Body of pancreas (tissue), 4 donors: ENCODE measurements around the gene SIL1. TPM values are rescaled to one million over a fixed set of nuclear protein-coding genes. Genes with fewer than 3 reads are reported as not detected.

Experiments
- ATAC-seq: fragments of 150-250 bp; one replicate; pipeline ENCODE4 v1.9.1; 2016
- DNase-seq, 4 donors: peaks; one replicate each; pipeline ENCODE4 v3.0.0-alpha.2; 2019
- H3K27ac ChIP-seq, 4 donors: fragments of 200-600 bp; sonication (generic); 1 replicate in 3 of 4; 2 replicates in 1 of 4; pipeline versions ENCODE4 v1.5.1 to v1.6.1; 2016 to 2019; ENCODE audit warnings: mild to moderate bottlenecking in 1 of 4, mixed read lengths in 1 of 4, moderate library complexity in 1 of 4
- H3K27me3 ChIP-seq, 2 donors: fragments of 200-600 bp; sonication (generic); one replicate each; pipeline ENCODE4 v1.6.0; 2016; ENCODE audit warnings: mild to moderate bottlenecking in 1 of 2
- H3K36me3 ChIP-seq, 2 donors: fragments of 200-600 bp; sonication (generic); replicated peaks in 1 of 2; 2 replicates each; pipeline ENCODE4 v1.5.1; 2016; ENCODE audit warnings: low read depth in 2 of 2; ENCODE audit not compliant: insufficient read depth in 1 of 2
- H3K4me1 ChIP-seq: fragments of 200-600 bp; sonication (generic); one replicate; pipeline ENCODE4 v1.6.0; 2016
- H3K4me3 ChIP-seq, 2 donors: fragments of 200-600 bp; sonication (generic); 1 replicate in 1 of 2; 2 replicates in 1 of 2; pipeline ENCODE4 v1.5.1; 2016 to 2019
- H3K9me3 ChIP-seq, 3 donors: fragments of 200-600 bp; sonication (generic); 1 replicate in 2 of 3; 2 replicates in 1 of 3; pipeline ENCODE4 v1.5.1; 2016
- CTCF ChIP-seq, 7 experiments: fragments of 450-650 bp in 4 of 7; fragments of 200-600 bp in 3 of 7; sonication (generic) in 3 of 7; IDR thresholded peaks; one replicate each; pipeline ENCODE4 v1.5.1; 2016 to 2019; ENCODE audit warnings: antibody characterized with exemption in 7 of 7
- POLR2A ChIP-seq, 3 donors: fragments of 450-650 bp; IDR thresholded peaks; one replicate each; pipeline ENCODE4 v1.6.1; 2016; ENCODE audit warnings: antibody characterized with exemption in 3 of 3, mild to moderate bottlenecking in 2 of 3
- WGBS, 2 donors: methylation state at CpG; one replicate each; pipeline ENCODE4 v1.1.5; 2017; 5-methylcytosine and 5-hydroxymethylcytosine counted together
- intact Hi-C: fragments of 100-400 bp; cut with DNase I; formaldehyde crosslinking; loops from one replicate; pipeline ENCODE4 v1.15.1; 2023
- total RNA-seq, 2 donors: library from RNA; depleted of rRNA; stranded (reverse); fragments of >200 nt; gene quantifications; one replicate each; pipeline ENCODE4 v1.1.0, GENCODE V29; 2016

Gene SIL1
- total RNA-seq, 2 donors from 2014 or later: 57.6 to 124 TPM

- H3K36me3 ChIP-seq: no peaks in the 10 kb centered on the region
- H3K9me3 ChIP-seq: no peaks in the 10 kb centered on the region
- no peak for ATAC-seq
- H3K27ac ChIP-seq: no peak overlapping the region
- intact Hi-C loops: no loop called here
- no peaks in the 10 kb centered on the region for H3K4me1 ChIP-seq
- WGBS, 2 donors: 83 to 97% methylated on average over 1 of the region's 1 CpG
- no peak for TF ChIP-seq CTCF (IDR thresholded peaks at IDR 0.05)
- TF ChIP-seq POLR2A (IDR thresholded peaks at IDR 0.05): no peak
- DNase-seq: no peak
- H3K27me3 ChIP-seq: no peaks in the 10 kb centered on the region
- no peak overlapping the region for H3K4me3 ChIP-seq
These were observed 198.5 kb downstream of the SIL1 start for GRCh38 chr5:138999674-139000073.

- H3K27me3 ChIP-seq: no peaks in the 10 kb centered on the region
- ATAC-seq: no peak
- no peaks in the 10 kb centered on the region for H3K4me1 ChIP-seq
- H3K9me3 ChIP-seq: no peaks in the 10 kb centered on the region
- H3K36me3 ChIP-seq: no peaks in the 10 kb centered on the region
- no peak overlapping the region for H3K27ac ChIP-seq
- TF ChIP-seq CTCF (IDR thresholded peaks at IDR 0.05): no peak
- no peak for TF ChIP-seq POLR2A (IDR thresholded peaks at IDR 0.05)
- intact Hi-C loops: no loop called here
- DNase-seq: no peak
- WGBS, 2 donors: 94 to 100% methylated on average over 1 of the region's 1 CpG
- H3K4me3 ChIP-seq: no peak overlapping the region
These were observed 199.6 kb downstream of the SIL1 start for GRCh38 chr5:138998521-138998920.

- H3K4me1 ChIP-seq: no peaks in the 10 kb centered on the region
- H3K4me3 ChIP-seq: no peak overlapping the region
- DNase-seq: no peak
- ATAC-seq: no peak
- no peak overlapping the region for H3K27ac ChIP-seq
- H3K36me3 ChIP-seq: no peaks in the 10 kb centered on the region
- TF ChIP-seq POLR2A (IDR thresholded peaks at IDR 0.05) (no peak), CTCF (IDR thresholded peaks at IDR 0.05) (no peak)
- H3K27me3 ChIP-seq: no peaks in the 10 kb centered on the region
- intact Hi-C loops: no loop called here
- 100% methylated on average over 1 of the region's 1 CpG for WGBS, 2 donors
- no peaks in the 10 kb centered on the region for H3K9me3 ChIP-seq
These were observed 202.0 kb downstream of the SIL1 start for GRCh38 chr5:138996120-138996519.

GRCh38 chr5:138990986-138991590, 207.1 kb downstream of the SIL1 start:
- TF ChIP-seq CTCF (IDR thresholded peaks at IDR 0.05) (no peak), POLR2A (IDR thresholded peaks at IDR 0.05) (no peak)

DNA sequence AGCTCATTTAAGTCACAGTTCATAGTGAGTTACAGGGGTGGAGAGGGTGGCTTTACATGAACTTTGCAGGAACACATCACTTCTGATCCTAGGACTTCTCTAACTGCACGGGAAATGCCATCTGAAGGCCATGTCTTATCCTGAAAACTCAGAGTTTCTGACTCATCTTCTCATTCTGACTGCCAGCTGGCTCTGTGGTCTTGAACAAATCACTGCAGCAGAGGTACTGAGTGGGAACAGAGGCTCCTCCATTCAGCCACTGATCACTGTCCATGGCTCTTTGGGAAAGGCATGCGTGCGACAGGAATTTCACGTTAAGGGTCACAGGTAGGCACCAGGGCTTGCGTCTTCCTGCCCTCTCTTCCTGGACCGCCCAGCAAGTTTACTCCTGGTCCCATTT, 208.4 kb downstream of the SIL1 start:
- no peaks in the 10 kb centered on the region for H3K9me3 ChIP-seq
- no peak for TF ChIP-seq CTCF (IDR thresholded peaks at IDR 0.05)
- TF ChIP-seq POLR2A (IDR thresholded peaks at IDR 0.05): no peak
- H3K27me3 ChIP-seq: no peaks in the 10 kb centered on the region
- intact Hi-C loops: no loop called here
- no peak for DNase-seq
- ATAC-seq: no peak
- 90 to 93% methylated on average over 6 of the region's 6 CpGs for WGBS, 2 donors
- no peak overlapping the region for H3K27ac ChIP-seq
- no peaks in the 10 kb centered on the region for H3K4me1 ChIP-seq
- no peaks in the 10 kb centered on the region for H3K36me3 ChIP-seq
- no peak overlapping the region for H3K4me3 ChIP-seq

More at GRCh38 chr5:138990986-138991590, 207.1 kb downstream of the SIL1 start:
- Histone ChIP-seq H3K27ac (no peak overlapping the region), H3K4me3 (no peak overlapping the region), H3K27me3 (no peaks in the 10 kb centered on the region), H3K4me1 (no peaks in the 10 kb centered on the region), H3K36me3 (no peaks in the 10 kb centered on the region), H3K9me3 (no peaks in the 10 kb centered on the region)
- intact Hi-C loops: no loop called here
- no peak for ATAC-seq
- WGBS, 2 donors: 94 to 97% methylated on average over 4 of the region's 4 CpGs
- no peak for DNase-seq
